H7 (cell line): ENCODE data around the gene SPDYE2B. TPM values are rescaled to one million over a fixed set of nuclear protein-coding genes. Genes with fewer than 3 reads are reported as not detected.
"Not testable (repeated sequence)": the region's sequence is repeated elsewhere in the genome, so short reads cannot be mapped to it uniquely, and the experiment has no call there.

Experiments used
- DNase-seq: peaks from one replicate; pipeline ENCODE4 v3.0.0; 2012
- H3K27me3 ChIP-seq: 2 replicates; pipeline ENCODE4 v1.6.0; 2011; ENCODE audit warnings: mild to moderate bottlenecking, low read length; ENCODE audit not compliant: control insufficient read depth, insufficient read depth
- H3K36me3 ChIP-seq: replicated peaks from 2 replicates; pipeline ENCODE4 v1.5.1; 2011; ENCODE audit warnings: low read length; ENCODE audit not compliant: control insufficient read depth, insufficient read depth
- H3K4me3 ChIP-seq: 2 replicates; pipeline ENCODE4 v1.5.1; 2011; ENCODE audit warnings: low read depth, mild to moderate bottlenecking, control low read depth, low read length, moderate library complexity; ENCODE audit not compliant: insufficient read depth
- total RNA-seq: library from RNA; depleted of rRNA; stranded (reverse); fragments of >200 nt; shearing (Covaris generic); gene quantifications from 2 replicates; pipeline ENCODE4 v1.2.3, GENCODE V29; 2014

The SPDYE2B gene
- total RNA-seq, 1 experiment from 2014 or later: not detected

- not testable (repeated sequence) for H3K4me3 ChIP-seq, H3K27me3 ChIP-seq, H3K36me3 ChIP-seq, DNase-seq
Measured at GRCh38 chr7:102618122-102618521, 32.0 kb upstream of the SPDYE2B start.

GRCh38 chr7:102627271-102627904 is 22.7 kb upstream of the SPDYE2B start:
- not testable (repeated sequence) for DNase-seq, H3K4me3 ChIP-seq, H3K27me3 ChIP-seq, H3K36me3 ChIP-seq

- H3K27me3 ChIP-seq, H3K4me3 ChIP-seq, DNase-seq, H3K36me3 ChIP-seq: not testable (repeated sequence)
Measured at GRCh38 chr7:102630622-102631021, 19.5 kb upstream of the SPDYE2B start.

- not testable (repeated sequence) for H3K4me3 ChIP-seq, H3K36me3 ChIP-seq, H3K27me3 ChIP-seq
Measured at GRCh38 chr7:102634299-102634698, 15.8 kb upstream of the SPDYE2B start.

DNA sequence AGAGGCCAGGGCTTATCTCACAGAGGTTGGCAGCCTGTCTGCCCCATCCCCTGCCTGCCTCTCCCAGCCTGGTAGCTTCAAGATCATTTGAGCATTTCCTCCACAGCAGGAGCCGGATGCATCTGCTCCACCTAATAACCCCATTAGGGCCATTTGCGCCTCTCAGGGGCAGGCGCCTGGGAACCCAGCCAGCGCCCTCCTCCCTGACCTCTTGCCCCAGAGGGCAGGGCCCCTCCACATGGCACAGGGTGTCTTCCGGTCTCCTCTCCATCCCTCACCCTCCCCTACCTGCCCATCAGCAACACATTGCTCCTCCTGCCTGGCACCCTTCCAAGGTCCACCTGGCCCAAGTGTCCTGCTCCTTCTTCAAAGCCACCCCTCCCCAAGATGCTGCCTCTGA is 14.8 kb upstream of the SPDYE2B start:
- H3K36me3 ChIP-seq, DNase-seq, H3K4me3 ChIP-seq, H3K27me3 ChIP-seq: not testable (repeated sequence)

More at GRCh38 chr7:102634299-102634698, 15.8 kb upstream of the SPDYE2B start:
- DNase-seq: not testable (repeated sequence)

DNA sequence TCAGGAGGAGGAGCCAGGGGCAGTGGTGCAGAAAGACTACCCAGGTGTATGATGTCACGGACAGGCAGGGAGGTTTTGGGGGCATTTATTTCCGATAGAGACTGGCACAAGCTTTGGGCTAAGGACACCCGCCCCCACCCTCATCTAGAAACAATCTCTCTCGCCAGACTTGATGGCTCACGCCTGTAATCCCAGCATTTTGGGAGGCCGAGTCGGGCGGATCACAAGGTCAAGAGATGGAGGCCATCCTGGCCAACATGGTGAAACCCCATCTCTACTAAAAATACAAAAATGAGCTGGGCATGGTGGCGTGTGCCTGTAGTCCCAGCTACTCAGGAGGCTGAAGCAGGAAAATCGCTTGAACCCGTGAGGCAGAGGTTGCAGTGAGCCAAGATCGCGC is 13.2 kb upstream of the SPDYE2B start:
- not testable (repeated sequence) for H3K4me3 ChIP-seq, DNase-seq, H3K36me3 ChIP-seq, H3K27me3 ChIP-seq

GRCh38 chr7:102638848-102639247 is 11.3 kb upstream of the SPDYE2B start:
- not testable (repeated sequence) for DNase-seq, H3K4me3 ChIP-seq, H3K27me3 ChIP-seq, H3K36me3 ChIP-seq

- H3K4me3 ChIP-seq, H3K27me3 ChIP-seq: not testable (repeated sequence)
Measured at GRCh38 chr7:102642691-102643090, 7.4 kb upstream of the SPDYE2B start, which contains the start of gene UPK3BL1. UPK3BL1 (minus strand) TSS chr7:102642791; CDS start chr7:102642741, 50 bp downstream.

DNA sequence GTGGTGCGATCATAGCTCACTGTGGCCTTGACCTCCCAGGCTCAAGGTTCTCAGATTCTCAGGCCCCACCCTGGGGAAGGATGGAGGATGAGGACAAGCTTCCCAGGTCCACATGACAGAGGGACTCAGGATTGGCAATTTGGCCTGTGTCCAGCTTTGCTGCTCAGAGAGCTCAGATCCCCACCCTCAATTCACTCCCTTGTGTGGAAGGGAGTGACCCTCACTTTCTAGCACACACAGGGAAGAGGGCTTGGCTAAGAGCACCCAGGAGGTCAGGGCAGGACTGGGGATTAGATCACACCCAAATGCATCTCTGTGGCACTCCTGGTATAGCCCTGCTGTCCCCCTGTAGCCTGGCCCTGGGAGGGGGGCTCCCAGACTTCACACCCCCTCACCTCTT is 6.7 kb upstream of the SPDYE2B start:
- H3K27me3 ChIP-seq, H3K4me3 ChIP-seq, H3K36me3 ChIP-seq, DNase-seq: not testable (repeated sequence)

More at GRCh38 chr7:102642691-102643090, 7.4 kb upstream of the SPDYE2B start, which contains the start of gene UPK3BL1:
- H3K36me3 ChIP-seq, DNase-seq: not testable (repeated sequence)

- not testable (repeated sequence) for DNase-seq, H3K27me3 ChIP-seq, H3K36me3 ChIP-seq, H3K4me3 ChIP-seq
Measured at GRCh38 chr7:102647813-102648212, 2.3 kb upstream of the SPDYE2B start.

DNA sequence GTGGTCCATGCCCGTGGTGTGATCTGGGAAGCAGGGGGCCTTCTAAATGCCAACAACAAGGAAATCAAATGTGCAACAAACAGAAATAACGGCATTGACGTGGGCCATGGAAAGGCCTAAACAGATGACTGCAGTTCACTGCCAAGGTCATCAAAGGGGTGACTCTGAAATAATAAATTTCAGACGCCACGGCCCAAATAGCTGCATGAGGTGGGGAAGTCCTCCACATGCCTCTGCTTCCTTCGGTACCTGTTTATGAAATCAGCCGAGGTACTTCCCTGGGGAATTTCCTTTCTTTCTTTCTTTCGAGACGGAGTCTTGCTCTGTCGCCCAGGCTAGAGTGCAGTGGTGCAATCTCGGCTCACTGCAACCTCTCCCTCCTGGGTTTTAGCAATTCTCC is 14.6 kb downstream of the SPDYE2B start:
- DNase-seq, H3K36me3 ChIP-seq, H3K27me3 ChIP-seq, H3K4me3 ChIP-seq: not testable (repeated sequence)

DNA sequence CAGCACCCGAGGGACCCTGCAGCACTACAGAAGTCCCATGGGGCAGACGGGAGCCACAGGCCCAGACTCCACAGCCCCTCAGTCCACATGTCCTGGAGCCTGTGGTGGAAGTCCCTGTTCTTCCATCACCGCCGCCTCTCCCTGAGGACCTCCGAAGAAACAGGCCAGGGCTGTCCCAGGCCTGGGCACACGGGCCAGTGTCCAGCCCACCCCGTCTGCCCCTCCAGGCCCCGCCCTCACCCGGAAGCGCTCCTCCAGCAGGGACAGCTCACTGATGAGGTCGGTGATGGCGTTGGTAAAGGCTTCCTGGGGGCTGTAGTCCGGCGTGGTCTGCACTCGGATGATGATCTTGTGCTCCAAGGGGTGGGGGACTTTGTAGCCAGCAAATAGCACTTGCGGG is 16.7 kb downstream of the SPDYE2B start:
- H3K4me3 ChIP-seq, H3K36me3 ChIP-seq, DNase-seq, H3K27me3 ChIP-seq: not testable (repeated sequence)

- not testable (repeated sequence) for DNase-seq
Measured at GRCh38 chr7:102667523-102667922, 17.4 kb downstream of the SPDYE2B start.

DNA sequence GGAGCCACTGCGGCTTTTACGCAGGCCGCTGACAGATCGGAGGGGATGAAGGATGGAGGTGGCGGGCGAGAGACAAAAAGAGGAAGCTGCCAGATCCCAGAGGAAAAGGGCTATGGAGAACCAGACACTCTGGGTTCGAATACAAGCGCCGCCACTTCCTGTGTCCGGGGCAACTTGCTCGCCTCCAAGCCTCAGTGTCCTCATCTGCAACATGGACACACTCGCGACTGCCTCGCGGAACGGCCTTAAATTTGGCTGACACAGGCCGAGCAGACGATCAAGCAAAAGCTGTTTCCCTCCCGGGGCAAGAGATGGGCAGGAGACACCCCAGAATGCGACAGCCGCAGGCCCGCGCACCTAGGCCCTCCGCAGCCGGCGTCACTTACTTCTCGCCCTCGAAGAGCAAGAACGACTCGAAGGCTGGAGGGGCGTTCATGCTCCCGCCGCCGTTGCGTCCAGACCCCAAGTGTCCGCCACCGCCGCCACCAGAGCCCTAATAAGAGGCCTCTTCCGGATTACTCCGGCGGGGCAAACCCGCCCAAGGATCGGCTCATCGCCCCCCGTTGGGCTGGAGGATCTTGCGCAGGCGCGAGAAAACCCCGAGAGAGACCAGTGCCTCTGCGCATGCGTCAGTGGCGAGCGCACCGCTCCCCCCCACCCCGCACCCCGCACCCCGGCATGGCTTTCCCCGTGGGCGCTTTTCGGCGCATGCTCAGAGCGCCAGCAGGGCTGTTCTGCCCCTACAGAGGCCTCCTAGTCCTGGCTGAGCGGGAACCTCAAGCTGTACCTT is 21.2 kb downstream of the SPDYE2B start, which contains the start of gene POLR2J2:
Gene POLR2J2 (minus strand): TSS at position 498 of the 790 bp plus-strand sequence. CDS start 62 bp downstream, at position 436.
- not testable (repeated sequence) for H3K36me3 ChIP-seq, H3K4me3 ChIP-seq, H3K27me3 ChIP-seq, DNase-seq

More at GRCh38 chr7:102667523-102667922, 17.4 kb downstream of the SPDYE2B start:
- not testable (repeated sequence) for H3K27me3 ChIP-seq, H3K36me3 ChIP-seq, H3K4me3 ChIP-seq

DNA sequence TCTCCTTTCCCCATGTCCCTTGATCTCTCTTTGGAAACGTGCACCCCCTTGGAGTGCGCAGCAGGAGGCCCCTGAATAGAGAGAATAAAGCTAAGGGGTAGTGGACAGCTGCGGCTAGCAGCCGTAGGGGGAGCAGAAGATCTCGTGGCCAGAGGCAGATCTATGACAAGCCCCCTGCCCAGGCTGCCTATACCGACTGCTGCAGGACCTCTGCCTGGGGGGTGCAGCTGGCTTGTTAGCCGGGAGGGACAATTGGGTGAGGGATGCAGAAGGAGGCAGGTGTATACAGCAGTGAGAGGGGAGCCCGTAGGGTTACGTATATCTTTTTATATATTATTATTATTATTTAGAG is 21.8 kb downstream of the SPDYE2B start:
- H3K36me3 ChIP-seq, H3K27me3 ChIP-seq, H3K4me3 ChIP-seq, DNase-seq: not testable (repeated sequence)
